Stimulated activated naive CD8-positive, alpha-beta T cell treated with anti-CD3 and anti-CD28 coated beads, Interleukin-15, Interleukin-2, amounts not matched to agents 100 U/mL and 50 U/mL, for 24 hours (primary cell): ENCODE measurements around the gene EFL1.

ENCODE experiments used
- ATAC-seq: fragments of 150-1000 bp; cut with Tn5 transposase; one replicate; pipeline ENCODE4 v1.10.0; 2021
- DNase-seq: peaks from one replicate; pipeline ENCODE4 v3.0.0; 2021

Gene EFL1

GRCh38 chr15:82124331-82125263 is 137.9 kb downstream of the EFL1 start:
- ATAC-seq (no peak), DNase-seq (no peak)

- no peak for ATAC-seq
- no peak for DNase-seq
Observed at GRCh38 chr15:82122746-82123400, 139.7 kb downstream of the EFL1 start.

DNA sequence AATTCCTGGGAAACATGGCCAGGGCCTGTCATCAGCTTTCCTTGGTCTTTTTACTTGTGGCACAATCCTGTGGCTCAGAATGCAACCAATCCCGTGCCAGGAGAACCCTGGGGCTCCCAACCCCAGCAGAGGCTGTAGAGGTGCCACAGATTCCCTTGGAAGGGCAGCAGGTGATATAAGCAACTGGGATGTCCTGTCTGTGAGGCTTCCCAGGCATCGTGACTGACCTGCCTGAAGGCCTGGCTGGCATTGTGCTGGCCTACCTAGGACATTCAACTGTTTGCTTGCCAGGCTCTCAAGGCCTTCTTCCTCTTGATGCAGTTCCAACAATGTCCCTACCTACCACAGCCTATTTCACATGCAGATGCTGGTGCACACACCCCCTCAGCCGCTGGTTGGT is 144.5 kb downstream of the EFL1 start:
- no peak for DNase-seq
- no peak for ATAC-seq

DNA sequence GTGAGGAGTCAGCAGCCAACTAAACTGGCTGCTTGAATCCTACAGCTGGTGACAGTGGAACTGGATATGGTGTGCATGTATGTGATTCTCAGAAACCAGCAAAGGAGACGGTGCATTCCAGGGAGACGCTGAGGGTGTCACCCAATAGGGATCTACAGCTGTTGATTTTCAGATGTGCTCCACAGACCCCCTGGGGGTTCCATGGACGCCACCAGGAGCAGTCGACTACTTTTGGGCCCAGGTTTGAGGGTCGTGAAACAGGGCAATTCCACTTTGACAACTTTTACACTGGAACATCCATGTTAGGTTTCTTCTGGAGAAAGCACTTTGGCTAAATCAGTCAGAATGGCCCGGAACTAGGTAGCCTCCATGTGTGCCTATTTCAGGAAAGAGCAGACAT is 145.2 kb downstream of the EFL1 start:
- no peak for ATAC-seq

GRCh38 chr15:82114660-82115059 is 147.9 kb downstream of the EFL1 start:
- ATAC-seq, result no peak

More for the DNA sequence above, 145.2 kb downstream of the EFL1 start:
- no peak for DNase-seq

DNA sequence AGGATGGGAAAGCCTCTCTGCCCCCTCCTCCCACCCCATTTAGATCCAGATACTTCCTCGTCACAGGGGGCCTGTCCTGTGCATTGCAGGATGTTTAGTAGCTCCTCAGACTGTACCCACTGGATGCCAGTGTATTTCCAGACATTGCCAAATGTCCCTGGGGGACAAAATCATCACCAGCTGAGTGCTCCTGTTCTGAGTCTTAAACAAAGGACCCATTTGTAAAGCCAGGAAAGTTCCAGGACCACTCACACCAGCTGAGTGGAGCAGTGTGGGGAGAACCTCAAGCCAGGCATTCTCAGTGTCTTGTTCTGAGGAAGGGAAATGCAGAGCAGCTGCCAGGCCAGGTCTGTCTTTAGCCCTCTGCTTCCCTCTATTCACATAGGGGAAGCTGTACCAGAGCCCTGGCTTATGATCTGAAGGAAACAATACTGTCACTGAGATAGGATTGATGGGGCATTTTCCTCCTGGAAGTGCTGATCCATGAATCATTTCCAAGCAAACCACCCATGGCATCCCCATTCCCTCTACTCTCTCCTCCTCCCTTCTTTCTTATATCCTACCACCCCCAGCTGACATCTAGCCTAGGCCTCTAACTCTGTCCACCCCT is 149.3 kb downstream of the EFL1 start:
- ATAC-seq, result no peak
- no peak for DNase-seq

More at GRCh38 chr15:82114660-82115059, 147.9 kb downstream of the EFL1 start:
- DNase-seq, result no peak

DNA sequence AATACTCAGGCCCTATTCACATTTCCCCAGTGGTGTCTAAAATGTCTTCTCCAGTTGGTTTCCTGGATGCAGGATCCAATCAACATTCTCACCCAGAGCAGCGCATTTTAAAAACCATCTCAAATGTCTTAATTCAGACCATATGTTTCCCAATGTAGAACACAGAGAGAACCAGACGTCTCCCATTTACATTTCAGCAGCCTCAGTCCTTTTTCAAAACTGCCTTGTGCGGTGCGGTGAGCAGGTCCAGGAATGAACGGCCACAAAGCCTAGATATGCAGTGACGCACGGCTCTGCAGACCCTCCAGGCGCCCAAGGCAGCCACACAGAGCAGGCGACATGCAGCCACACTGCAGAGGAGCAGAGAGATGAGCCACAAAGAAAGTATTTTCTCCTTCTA is 150.6 kb downstream of the EFL1 start:
- DNase-seq, result no peak
- ATAC-seq, result no peak

DNA sequence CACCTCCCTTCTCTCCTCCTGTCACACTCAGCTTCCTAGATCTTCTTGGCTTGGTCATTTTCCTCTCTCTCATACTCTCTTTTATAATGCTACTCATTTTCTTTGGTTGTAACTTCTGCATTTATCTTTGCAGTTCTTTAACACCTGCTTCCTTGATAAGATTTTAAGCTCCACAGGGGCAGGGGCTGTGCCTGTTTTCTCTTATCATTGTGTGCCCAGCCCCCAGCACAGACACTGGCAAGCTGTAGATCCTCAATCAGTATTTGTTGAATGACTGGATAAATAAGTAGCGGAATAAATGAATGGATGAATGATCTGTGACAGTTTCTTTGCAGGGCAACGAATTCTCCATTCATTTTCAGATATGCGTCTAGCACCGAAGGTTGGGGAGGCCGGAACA is 152.4 kb downstream of the EFL1 start:
- ATAC-seq (no peak), DNase-seq (no peak)

DNA sequence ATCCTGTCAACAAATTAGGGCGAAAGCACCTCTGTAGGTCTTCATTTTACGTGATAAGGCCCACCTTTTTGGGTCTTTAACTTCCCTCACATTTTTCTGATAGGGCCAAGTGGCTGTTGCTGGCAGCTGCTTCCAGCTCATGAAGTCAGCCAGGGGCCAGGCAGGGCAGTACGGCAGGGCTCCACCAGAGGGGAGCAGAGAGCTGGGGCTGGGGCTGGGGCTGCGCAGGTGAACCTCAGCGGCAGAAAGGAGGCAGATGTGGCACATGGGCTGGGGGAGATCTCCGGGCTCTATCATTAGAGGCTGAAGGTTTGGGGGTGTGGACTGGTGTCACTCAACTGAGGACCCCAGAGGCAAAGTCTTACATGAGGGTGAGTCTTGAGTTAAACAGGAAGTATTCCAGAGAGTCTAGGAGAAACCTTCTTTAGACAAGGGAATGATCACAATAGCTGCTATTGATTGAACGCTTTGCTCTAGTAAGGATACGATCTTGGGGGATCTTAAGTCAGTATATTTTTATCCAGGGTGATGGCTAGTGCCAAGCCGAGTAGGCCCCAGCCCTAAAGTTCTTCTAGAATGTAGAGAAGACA is 153.9 kb downstream of the EFL1 start:
- DNase-seq (peak; percentile 82), ATAC-seq (peak; percentile 90)

DNA sequence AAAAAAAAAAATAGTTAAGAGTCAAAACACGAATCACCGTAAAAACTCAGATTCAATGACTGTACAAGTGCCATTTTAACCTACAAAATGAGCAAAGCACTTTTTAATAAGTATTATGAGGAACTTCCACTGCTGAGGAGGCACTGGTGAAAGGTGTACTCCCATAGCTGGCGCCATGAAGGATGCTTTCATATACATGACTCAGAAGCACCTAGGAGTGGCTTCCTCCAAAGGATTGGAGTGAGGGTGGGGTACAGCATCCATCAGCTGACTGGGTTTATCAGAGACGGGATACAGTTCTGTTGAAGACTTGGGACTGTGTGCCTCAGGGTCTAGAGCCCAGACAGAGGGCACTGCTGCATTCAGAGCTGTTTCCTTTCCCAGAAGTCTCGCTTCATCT is 155.9 kb downstream of the EFL1 start:
- DNase-seq (no peak), ATAC-seq (no peak)

DNA sequence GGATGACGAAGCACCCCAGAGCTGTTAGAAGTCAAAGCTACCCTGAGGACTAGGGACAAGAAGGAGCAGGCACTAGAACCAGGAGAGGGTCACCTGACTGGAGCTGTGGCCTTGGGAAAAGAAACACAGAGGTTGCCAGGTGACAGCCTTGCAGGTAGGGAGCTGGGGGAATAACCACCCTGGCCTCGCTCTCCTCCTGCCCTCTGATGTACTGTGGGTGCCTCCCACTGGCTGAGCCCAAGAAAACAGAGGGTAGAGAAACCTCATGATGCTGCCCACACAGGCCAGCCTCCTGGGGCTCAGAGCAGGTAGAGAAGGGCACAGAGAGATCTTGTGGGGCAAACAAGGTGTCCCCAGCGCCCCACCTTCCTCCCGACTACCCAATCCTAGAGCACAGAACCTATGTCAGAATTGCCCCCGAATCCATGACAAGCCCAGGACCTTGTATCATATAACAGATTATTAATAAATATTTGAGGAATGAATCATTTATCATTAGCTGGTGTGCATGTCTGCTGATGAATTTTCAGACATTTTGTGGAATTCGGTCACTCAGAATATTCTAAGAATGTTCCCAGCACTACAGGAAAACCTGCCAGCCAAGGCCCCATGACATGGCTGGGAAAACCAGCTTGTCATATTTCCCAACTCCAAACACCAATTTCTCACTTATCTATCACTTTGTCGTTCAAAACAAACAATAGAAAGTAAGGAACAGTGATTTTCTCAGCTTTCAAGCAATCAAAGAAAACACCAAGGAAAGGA is 156.9 kb downstream of the EFL1 start:
- DNase-seq, result no peak
- no peak for ATAC-seq

DNA sequence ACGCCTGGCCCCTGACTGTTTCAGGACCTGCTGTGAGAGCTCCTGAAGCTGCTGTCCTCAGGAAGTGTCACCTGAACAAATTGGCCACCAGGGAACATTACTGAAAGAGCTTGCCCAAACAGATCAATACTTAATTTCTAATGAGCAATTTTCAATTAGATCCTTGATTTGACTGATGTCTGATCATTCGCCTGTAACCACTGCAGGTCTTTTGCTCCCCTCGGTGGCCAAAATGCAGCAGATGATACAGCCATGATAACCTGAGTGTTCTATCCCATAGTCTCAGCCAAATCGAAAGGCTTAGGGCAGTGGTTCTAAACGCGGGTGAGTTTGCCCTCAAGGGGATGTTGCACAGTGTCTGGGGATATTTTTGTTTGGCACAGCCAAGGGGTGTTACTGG is 159.1 kb downstream of the EFL1 start:
- ATAC-seq, result no peak
- DNase-seq, result no peak

- no peak for DNase-seq
- ATAC-seq, result no peak
Observed at GRCh38 chr15:82100111-82100929, 162.2 kb downstream of the EFL1 start.

GRCh38 chr15:82098674-82099073 is 163.9 kb downstream of the EFL1 start:
- no peak for ATAC-seq
- DNase-seq, result no peak

DNA sequence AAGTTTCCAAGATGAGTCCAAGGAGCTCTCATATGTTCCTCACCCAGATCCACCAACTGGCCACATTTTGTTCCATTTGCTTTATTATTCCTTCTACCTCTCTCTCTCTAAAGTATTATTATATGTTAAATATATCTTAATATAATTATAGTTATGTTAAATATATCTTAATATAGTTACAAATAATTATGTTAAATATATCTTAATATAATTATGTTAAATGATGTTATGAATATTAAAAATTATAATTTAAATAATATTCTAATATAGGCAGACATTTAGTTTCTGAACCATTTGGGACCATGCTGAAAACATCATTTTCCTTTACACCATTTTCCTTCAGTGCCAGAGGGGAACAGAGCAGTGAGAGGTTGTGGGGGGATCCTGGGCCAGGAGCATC is 166.7 kb downstream of the EFL1 start:
- DNase-seq (no peak), ATAC-seq (no peak)

- ATAC-seq (no peak), DNase-seq (no peak)
Observed at GRCh38 chr15:82093774-82094211, 168.7 kb downstream of the EFL1 start.

DNA sequence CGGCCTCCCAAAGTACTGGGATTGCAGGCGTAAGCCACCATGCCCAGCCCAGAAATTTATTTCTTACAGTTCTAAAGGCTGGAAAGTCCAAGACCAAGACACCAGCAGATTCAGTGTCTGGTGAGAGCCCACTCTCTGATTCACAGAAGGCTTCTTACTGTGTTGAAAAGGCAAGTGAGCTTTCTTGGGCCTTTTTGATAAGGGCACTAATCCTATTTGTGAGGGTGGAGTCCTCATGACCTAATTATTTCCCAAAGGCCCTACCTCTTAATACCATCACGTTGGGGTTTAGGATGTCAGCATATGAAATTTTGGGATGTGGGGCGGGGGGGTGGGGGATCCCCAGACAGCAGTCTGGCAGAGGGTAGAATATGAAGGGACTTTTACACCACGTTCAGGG is 169.2 kb downstream of the EFL1 start:
- DNase-seq, result no peak
- ATAC-seq, result no peak

GRCh38 chr15:82091636-82092140 is 170.8 kb downstream of the EFL1 start:
- DNase-seq (no peak), ATAC-seq (no peak)

DNA sequence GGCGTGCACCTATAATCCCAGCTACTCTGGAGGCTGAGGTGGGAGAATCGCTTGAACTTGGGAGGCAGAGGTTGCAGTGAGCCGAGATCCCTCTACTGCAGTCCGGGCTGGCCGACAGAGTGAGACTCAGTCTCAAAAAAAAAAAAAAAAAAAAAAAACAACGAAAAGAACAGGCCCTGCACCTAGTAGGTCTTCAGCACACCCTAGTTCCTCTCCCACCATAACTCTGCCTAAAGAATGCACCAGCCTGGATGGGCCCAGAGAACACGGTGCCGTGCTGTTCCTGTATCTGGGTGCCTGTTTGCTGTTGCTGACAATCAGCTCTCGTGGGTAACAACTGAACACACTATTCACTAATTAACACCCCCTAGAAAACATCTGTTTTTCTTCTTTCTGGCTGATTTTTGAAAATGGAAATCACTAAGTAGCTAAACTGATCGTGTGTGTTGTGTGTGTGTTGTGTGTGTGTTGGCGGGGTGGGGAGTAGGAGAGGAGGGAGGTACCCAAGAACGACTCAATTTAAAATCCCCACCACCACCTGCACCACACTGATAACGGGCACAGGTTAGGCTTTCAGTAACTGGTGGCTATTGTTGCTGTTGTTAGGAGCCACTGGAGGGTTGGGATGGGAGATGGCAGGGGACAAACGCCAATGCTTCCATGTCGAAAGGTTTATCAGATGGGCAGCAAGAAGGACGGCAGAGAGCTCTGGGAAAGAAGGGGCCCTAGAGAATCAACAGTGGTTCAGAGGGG is 176.1 kb downstream of the EFL1 start:
- ATAC-seq (no peak), DNase-seq (no peak)
